ENCODE results near the gene ACSS2. TPM values are rescaled to one million over a fixed set of nuclear protein-coding genes. Genes with fewer than 3 reads are reported as not detected.
"Not testable (repeated sequence)": the region's sequence is repeated elsewhere in the genome, so short reads cannot be mapped to it uniquely, and the experiment has no call there.

The ACSS2 gene
- total and polyA plus RNA-seq, 2 donors from 2014 or later, result 53.1 to 98.9 TPM

- peak overlapping the region in 1 of 3 donors; percentile 51 for H3K4me3 ChIP-seq (ENCODE audit: low read length in 3 of 3)
- H3K9ac ChIP-seq (ENCODE audit: low read length in 3 of 3), result peak overlapping the region in 1 of 3 donors; percentile 29
- peak; percentile 94 for TF ChIP-seq CTCF (IDR thresholded peaks at IDR 0.05; ENCODE audit: borderline replicate concordance, extremely low read depth, insufficient read depth)
- peaks cover 0 to 31% (median 13%) of the 10 kb centered on the region in 3 donors for H3K4me1 ChIP-seq (ENCODE audit: control insufficient read depth in 2 of 3, insufficient read depth in 2 of 3, low read depth in 1 of 3, low read length in 3 of 3)
- DNase-seq, result peak in 4 of 5 donors; percentile 82 to 90 (median 87)
- H3K9me3 ChIP-seq (ENCODE audit: control insufficient read depth in 2 of 3, insufficient read depth in 1 of 3, low read length in 3 of 3), result no peaks in the 10 kb centered on the region
- no peaks in the 10 kb centered on the region for H3K36me3 ChIP-seq (ENCODE audit: control insufficient read depth in 2 of 3, insufficient read depth in 3 of 3, low read length in 3 of 3)
- no peaks in the 10 kb centered on the region for H3K27me3 ChIP-seq (ENCODE audit: control insufficient read depth, insufficient read depth, low read length)
- intact Hi-C loops (cut with DNase I), result loop anchor here (5.0 kb wide), 1 partner anchor 83 kb away; the partner anchor contains the start of genes GSS and MYH7B
- FAIRE-seq, result no peak
- peak overlapping the region; percentile 61 to 88 for H3K27ac ChIP-seq (ENCODE audit: low read depth in 2 of 2, low read length in 2 of 2)
These were observed 2.2 kb upstream of the ACSS2 start for GRCh38 chr20:34874094-34874654.

DNA sequence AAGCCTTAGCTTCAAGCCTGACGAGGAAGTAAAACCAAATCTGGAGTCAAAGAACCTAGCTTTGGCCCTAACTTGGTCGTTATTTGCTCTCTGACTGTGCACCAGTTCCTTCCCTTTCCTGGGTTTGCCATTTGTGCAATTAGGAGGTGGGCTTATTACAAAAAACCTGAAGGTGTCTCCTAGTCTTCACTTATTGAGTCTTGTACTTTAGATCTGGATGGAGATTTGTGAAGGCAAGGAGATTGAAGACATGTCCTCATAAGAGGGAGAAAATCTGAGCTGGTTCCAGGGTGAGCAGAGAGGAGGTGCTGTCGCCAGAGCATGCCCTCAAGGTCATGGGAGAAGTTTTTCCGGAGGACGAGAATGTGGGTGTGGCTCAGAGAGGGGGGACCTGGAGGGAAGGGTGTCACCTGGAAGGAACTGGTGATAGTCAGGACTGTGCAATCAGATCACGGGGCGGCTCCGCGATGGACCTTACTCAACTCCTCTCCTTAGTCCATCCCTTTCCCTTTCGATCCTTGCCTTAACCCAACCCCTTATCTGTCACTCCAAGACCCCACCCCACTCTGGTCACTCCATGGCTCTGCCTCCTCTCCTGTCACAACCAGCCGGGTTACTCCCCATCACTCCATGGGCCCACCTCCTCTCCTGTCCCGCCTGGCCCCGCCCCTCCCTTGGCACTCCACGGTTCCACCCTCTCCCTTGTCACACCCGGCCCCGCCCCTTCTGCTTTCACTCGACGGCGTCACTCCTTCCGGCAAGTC lies 588 bp upstream of the ACSS2 start:
- H3K4me1 ChIP-seq (ENCODE audit: control insufficient read depth in 2 of 3, insufficient read depth in 2 of 3, low read depth in 1 of 3, low read length in 3 of 3), result peaks cover 0 to 31% (median 13%) of the 10 kb centered on the region in 3 donors
- no peaks in the 10 kb centered on the region for H3K9me3 ChIP-seq (ENCODE audit: control insufficient read depth in 2 of 3, insufficient read depth in 1 of 3, low read length in 3 of 3)
- DNase-seq (peak in 2 of 5 donors; percentile 99 to 100), FAIRE-seq (no peak)
- no peaks in the 10 kb centered on the region for H3K36me3 ChIP-seq (ENCODE audit: control insufficient read depth in 2 of 3, insufficient read depth in 3 of 3, low read length in 3 of 3)
- peak overlapping the region; percentile 51 to 68 (median 61) for H3K9ac ChIP-seq (ENCODE audit: low read length in 3 of 3)
- no peaks in the 10 kb centered on the region for H3K27me3 ChIP-seq (ENCODE audit: control insufficient read depth, insufficient read depth, low read length)
- peak overlapping the region; percentile 88 to 93 for H3K27ac ChIP-seq (ENCODE audit: low read depth in 2 of 2, low read length in 2 of 2)
- intact Hi-C loops (cut with DNase I), result no loop called here
- TF ChIP-seq CTCF (IDR thresholded peaks at IDR 0.05; ENCODE audit: borderline replicate concordance, extremely low read depth, insufficient read depth), result peak; percentile 14
- H3K4me3 ChIP-seq (ENCODE audit: low read length in 3 of 3), result peak overlapping the region; percentile 51 to 83 (median 75)

- no peak for TF ChIP-seq CTCF (IDR thresholded peaks at IDR 0.05; ENCODE audit: borderline replicate concordance, extremely low read depth, insufficient read depth)
- Histone ChIP-seq H3K36me3 (ENCODE audit: control insufficient read depth in 2 of 3, insufficient read depth in 3 of 3, low read length in 3 of 3) (peaks cover 0 to 22% (median 7%) of the 10 kb centered on the region in 3 donors), H3K27me3 (ENCODE audit: control insufficient read depth, insufficient read depth, low read length) (no peaks in the 10 kb centered on the region), H3K4me1 (ENCODE audit: control insufficient read depth in 2 of 3, insufficient read depth in 2 of 3, low read depth in 1 of 3, low read length in 3 of 3) (peaks cover 0 to 11% (median 0%) of the 10 kb centered on the region in 3 donors), H3K9me3 (ENCODE audit: control insufficient read depth in 2 of 3, insufficient read depth in 1 of 3, low read length in 3 of 3) (no peaks in the 10 kb centered on the region), H3K27ac (ENCODE audit: low read depth in 2 of 2, low read length in 2 of 2) (no peak overlapping the region), H3K9ac (ENCODE audit: low read length in 3 of 3) (no peak overlapping the region), H3K4me3 (ENCODE audit: low read length in 3 of 3) (no peak overlapping the region)
- FAIRE-seq (no peak), DNase-seq (no peak)
- intact Hi-C loops (cut with DNase I), result no loop called here
These were observed 3.9 kb downstream of the ACSS2 start for GRCh38 chr20:34880215-34880850.

GRCh38 chr20:34880971-34881370 lies 4.6 kb downstream of the ACSS2 start:
- H3K27ac ChIP-seq (ENCODE audit: low read depth in 2 of 2, low read length in 2 of 2); H3K4me3 ChIP-seq (ENCODE audit: low read length in 3 of 3); DNase-seq; intact Hi-C loops (cut with DNase I); H3K9me3 ChIP-seq (ENCODE audit: control insufficient read depth in 2 of 3, insufficient read depth in 1 of 3, low read length in 3 of 3); FAIRE-seq; H3K27me3 ChIP-seq (ENCODE audit: control insufficient read depth, insufficient read depth, low read length); H3K9ac ChIP-seq (ENCODE audit: low read length in 3 of 3); H3K4me1 ChIP-seq (ENCODE audit: control insufficient read depth in 2 of 3, insufficient read depth in 2 of 3, low read depth in 1 of 3, low read length in 3 of 3): not testable (repeated sequence)
- H3K36me3 ChIP-seq (ENCODE audit: control insufficient read depth in 2 of 3, insufficient read depth in 3 of 3, low read length in 3 of 3), result peaks cover 0 to 22% (median 7%) of the 10 kb centered on the region in 3 donors
